SK-N-SH treated with all-trans-retinoic acid at 6 μM for 48 hours (cell line): ENCODE results near the gene CYP19A1.

Experiments used
- ATAC-seq: fragments of 200-7000 bp; cut with Tn5 transposase; 3 replicates; pipeline ENCODE4 v1.9.1; 2020; ENCODE audit warnings: mild to moderate bottlenecking, moderate library complexity
- ARNTL ChIP-seq: fragments of 450-650 bp; formaldehyde crosslinking; IDR thresholded peaks from 2 replicates; pipeline ENCODE4 v1.5.0; 2020; ENCODE audit warnings: low read depth, mild to moderate bottlenecking, moderate library complexity, borderline replicate concordance
- BACH2 ChIP-seq: fragments of 250-450 bp; sonication (Bioruptor Pico); IDR thresholded peaks from 2 replicates; pipeline ENCODE4 v1.9.0; 2021; ENCODE audit warnings: mild to moderate bottlenecking, borderline replicate concordance
- CREB5 ChIP-seq: fragments of 250-450 bp; sonication (Bioruptor Pico); IDR thresholded peaks from 2 replicates; pipeline ENCODE4 v1.5.1; 2020; ENCODE audit warnings: low read depth, mild to moderate bottlenecking, moderate library complexity
- CSDC2 ChIP-seq: fragments of 250-450 bp; sonication (Bioruptor Pico); IDR thresholded peaks from 2 replicates; pipeline ENCODE4 v1.5.0; 2020; ENCODE audit warnings: mild to moderate bottlenecking, moderate library complexity
- CSRNP3 ChIP-seq: fragments of 250-450 bp; sonication (Bioruptor Pico); IDR thresholded peaks from 2 replicates; pipeline ENCODE4 v1.5.1; 2021; ENCODE audit warnings: mild to moderate bottlenecking, moderate library complexity
- ESRRG ChIP-seq: fragments of 250-450 bp; sonication (Bioruptor Pico); IDR thresholded peaks from 2 replicates; pipeline ENCODE4 v1.6.1; 2021; ENCODE audit warnings: mild to moderate bottlenecking
- GLIS3 ChIP-seq: fragments of 250-450 bp; sonication (Bioruptor Pico); IDR thresholded peaks from 2 replicates; pipeline ENCODE4 v1.5.0; 2020; ENCODE audit warnings: mild to moderate bottlenecking, moderate library complexity
- ISL1 ChIP-seq: fragments of 250-450 bp; sonication (Bioruptor Pico); IDR thresholded peaks from 2 replicates; pipeline ENCODE4 v2.1.2; 2022; ENCODE audit warnings: mild to moderate bottlenecking, moderate library complexity
- PATZ1 ChIP-seq: fragments of 250-450 bp; sonication (Bioruptor Pico); IDR thresholded peaks from 2 replicates; pipeline ENCODE4 v1.8.0; 2020; ENCODE audit warnings: mild to moderate bottlenecking, moderate library complexity, borderline replicate concordance
- RARB ChIP-seq: fragments of 250-450 bp; sonication (Bioruptor Pico); IDR thresholded peaks from 2 replicates; pipeline ENCODE4 v1.8.0; 2021; ENCODE audit warnings: mild to moderate bottlenecking, moderate library complexity
- SNAI2 ChIP-seq: fragments of 250-450 bp; sonication (Bioruptor Pico); IDR thresholded peaks from 2 replicates; pipeline ENCODE4 v1.5.0; 2020; ENCODE audit warnings: mild to moderate bottlenecking, moderate library complexity
- TCF4 ChIP-seq: fragments of 250-450 bp; sonication (Bioruptor Pico); IDR thresholded peaks from 2 replicates; pipeline ENCODE4 v1.8.0; 2021; ENCODE audit warnings: mild to moderate bottlenecking, moderate library complexity, borderline replicate concordance
- ZC3H10 ChIP-seq: fragments of 250-450 bp; sonication (Bioruptor Pico); IDR thresholded peaks from 2 replicates; pipeline ENCODE4 v1.5.1; 2021; ENCODE audit warnings: mild to moderate bottlenecking, moderate library complexity
- ZFP3 ChIP-seq: fragments of 250-450 bp; sonication (Bioruptor Pico); IDR thresholded peaks from 2 replicates; pipeline ENCODE4 v1.5.0; 2020; ENCODE audit warnings: mild to moderate bottlenecking, moderate library complexity
- ZFP30 ChIP-seq: fragments of 450-650 bp; formaldehyde crosslinking; IDR thresholded peaks from 2 replicates; pipeline ENCODE4 v1.5.0; 2022; ENCODE audit warnings: mild to moderate bottlenecking, moderate library complexity
- ZNF565 ChIP-seq: fragments of 450-650 bp; formaldehyde crosslinking; conservative IDR thresholded peaks from 2 replicates; pipeline ENCODE4 v1.5.0; 2020; ENCODE audit warnings: low read depth, mild to moderate bottlenecking, moderate library complexity
- ZNF8 ChIP-seq: fragments of 450-650 bp; formaldehyde crosslinking; IDR thresholded peaks from 2 replicates; pipeline ENCODE4 v1.5.0; 2020; ENCODE audit warnings: mild to moderate bottlenecking, moderate library complexity
- TF ChIP-seq, protein P1 (sequence below): fragments of 250-450 bp; sonication (Bioruptor Pico); IDR thresholded peaks from 2 replicates; pipeline ENCODE4 v1.8.0; 2021; ENCODE audit warnings: low read depth, mild to moderate bottlenecking, moderate library complexity, borderline replicate concordance
- TF ChIP-seq, protein P2 (sequence below): fragments of 250-450 bp; sonication (Bioruptor Pico); IDR thresholded peaks from 2 replicates; pipeline ENCODE4 v1.5.0; 2020; ENCODE audit warnings: mild to moderate bottlenecking, moderate library complexity

Gene CYP19A1

DNA sequence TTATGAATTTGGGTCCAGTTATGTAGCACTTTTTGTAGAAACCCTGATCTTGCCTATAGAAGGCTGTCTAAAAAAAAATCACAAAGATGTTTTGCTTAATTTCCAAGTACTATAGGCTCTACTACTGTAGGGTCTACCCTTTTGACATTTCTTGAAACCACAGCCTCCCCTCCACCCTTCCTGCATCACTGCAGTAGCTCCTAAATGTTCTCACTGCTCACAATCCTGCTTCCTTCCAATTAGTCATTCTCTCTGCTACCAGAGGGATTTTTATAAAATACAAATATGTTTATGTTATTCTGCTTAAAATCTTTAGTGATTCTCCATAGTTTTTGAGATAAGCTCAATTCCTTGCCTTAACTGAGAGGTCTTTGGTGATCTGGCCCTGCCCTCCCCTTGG is 114.0 kb downstream of the CYP19A1 start (continued):
- TF ChIP-seq PATZ1 (CRISPR knock-in tag) (no peak), RARB (CRISPR knock-in tag) (no peak), CSDC2 (CRISPR knock-in tag) (no peak), CREB5 (CRISPR knock-in tag) (no peak), ZNF8 (CRISPR knock-in tag) (no peak), ESRRG (no peak), ARNTL (CRISPR knock-in tag) (no peak), TCF4 (CRISPR knock-in tag) (no peak), ZFP30 (CRISPR knock-in tag) (no peak), ZFP3 (no peak), SNAI2 (CRISPR knock-in tag) (no peak)

- ATAC-seq = no peak
Measured at GRCh38 chr15:51223771-51224229, 114.6 kb downstream of the CYP19A1 start.

More at GRCh38 chr15:51223771-51224229, 114.6 kb downstream of the CYP19A1 start:
- TF ChIP-seq ZNF565 (CRISPR knock-in tag) (no peak), ZFP30 (CRISPR knock-in tag) (no peak), CREB5 (CRISPR knock-in tag) (no peak), PATZ1 (CRISPR knock-in tag) (no peak), ZFP3 (no peak), TCF4 (CRISPR knock-in tag) (no peak), SNAI2 (CRISPR knock-in tag) (no peak), ARNTL (CRISPR knock-in tag) (no peak), ESRRG (no peak), BACH2 (CRISPR knock-in tag) (no peak), GLIS3 (CRISPR knock-in tag) (no peak), CSRNP3 (CRISPR knock-in tag) (no peak), ZC3H10 (CRISPR knock-in tag) (no peak), RARB (CRISPR knock-in tag) (no peak), ISL1 (no peak)
- TF ChIP-seq, protein P1, sequence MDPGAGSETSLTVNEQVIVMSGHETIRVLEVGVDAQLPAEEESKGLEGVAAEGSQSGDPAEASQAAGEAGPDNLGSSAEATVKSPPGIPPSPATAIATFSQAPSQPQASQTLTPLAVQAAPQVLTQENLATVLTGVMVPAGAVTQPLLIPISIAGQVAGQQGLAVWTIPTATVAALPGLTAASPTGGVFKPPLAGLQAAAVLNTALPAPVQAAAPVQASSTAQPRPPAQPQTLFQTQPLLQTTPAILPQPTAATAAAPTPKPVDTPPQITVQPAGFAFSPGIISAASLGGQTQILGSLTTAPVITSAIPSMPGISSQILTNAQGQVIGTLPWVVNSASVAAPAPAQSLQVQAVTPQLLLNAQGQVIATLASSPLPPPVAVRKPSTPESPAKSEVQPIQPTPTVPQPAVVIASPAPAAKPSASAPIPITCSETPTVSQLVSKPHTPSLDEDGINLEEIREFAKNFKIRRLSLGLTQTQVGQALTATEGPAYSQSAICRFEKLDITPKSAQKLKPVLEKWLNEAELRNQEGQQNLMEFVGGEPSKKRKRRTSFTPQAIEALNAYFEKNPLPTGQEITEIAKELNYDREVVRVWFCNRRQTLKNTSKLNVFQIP (CRISPR knock-in tag) = no peak
- TF ChIP-seq, protein P2, sequence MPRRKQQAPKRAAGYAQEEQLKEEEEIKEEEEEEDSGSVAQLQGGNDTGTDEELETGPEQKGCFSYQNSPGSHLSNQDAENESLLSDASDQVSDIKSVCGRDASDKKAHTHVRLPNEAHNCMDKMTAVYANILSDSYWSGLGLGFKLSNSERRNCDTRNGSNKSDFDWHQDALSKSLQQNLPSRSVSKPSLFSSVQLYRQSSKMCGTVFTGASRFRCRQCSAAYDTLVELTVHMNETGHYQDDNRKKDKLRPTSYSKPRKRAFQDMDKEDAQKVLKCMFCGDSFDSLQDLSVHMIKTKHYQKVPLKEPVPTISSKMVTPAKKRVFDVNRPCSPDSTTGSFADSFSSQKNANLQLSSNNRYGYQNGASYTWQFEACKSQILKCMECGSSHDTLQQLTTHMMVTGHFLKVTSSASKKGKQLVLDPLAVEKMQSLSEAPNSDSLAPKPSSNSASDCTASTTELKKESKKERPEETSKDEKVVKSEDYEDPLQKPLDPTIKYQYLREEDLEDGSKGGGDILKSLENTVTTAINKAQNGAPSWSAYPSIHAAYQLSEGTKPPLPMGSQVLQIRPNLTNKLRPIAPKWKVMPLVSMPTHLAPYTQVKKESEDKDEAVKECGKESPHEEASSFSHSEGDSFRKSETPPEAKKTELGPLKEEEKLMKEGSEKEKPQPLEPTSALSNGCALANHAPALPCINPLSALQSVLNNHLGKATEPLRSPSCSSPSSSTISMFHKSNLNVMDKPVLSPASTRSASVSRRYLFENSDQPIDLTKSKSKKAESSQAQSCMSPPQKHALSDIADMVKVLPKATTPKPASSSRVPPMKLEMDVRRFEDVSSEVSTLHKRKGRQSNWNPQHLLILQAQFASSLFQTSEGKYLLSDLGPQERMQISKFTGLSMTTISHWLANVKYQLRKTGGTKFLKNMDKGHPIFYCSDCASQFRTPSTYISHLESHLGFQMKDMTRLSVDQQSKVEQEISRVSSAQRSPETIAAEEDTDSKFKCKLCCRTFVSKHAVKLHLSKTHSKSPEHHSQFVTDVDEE (CRISPR knock-in tag) = no peak
